HG03469 (cell line): ENCODE data around the gene PACSIN1.
"Not testable (repeated sequence)": the region's sequence is repeated elsewhere in the genome, so short reads cannot be mapped to it uniquely, and the experiment has no call there.

ENCODE experiments used
- ATAC-seq: cut with Tn5 transposase; IDR thresholded peaks from one replicate; pipeline ENCODE4 v1.9.1; 2021; ENCODE audit warnings: mild to moderate bottlenecking, moderate library complexity, moderate number of reproducible peaks; ENCODE audit not compliant: unreplicated experiment

PACSIN1 gene

GRCh38 chr6:34484391-34484790, 18.5 kb downstream of the PACSIN1 start:
- ATAC-seq: no peak

- ATAC-seq: no peak
Measured at GRCh38 chr6:34484899-34485298, 19.0 kb downstream of the PACSIN1 start.

GRCh38 chr6:34485321-34486060, 19.6 kb downstream of the PACSIN1 start:
- ATAC-seq: no peak

GRCh38 chr6:34486106-34486740, 20.3 kb downstream of the PACSIN1 start:
- ATAC-seq: no peak

- ATAC-seq: not testable (repeated sequence)
Measured at GRCh38 chr6:34486886-34487285, 21.0 kb downstream of the PACSIN1 start.

- no peak for ATAC-seq
Measured at GRCh38 chr6:34487536-34487935, 21.7 kb downstream of the PACSIN1 start.

- no peak for ATAC-seq
Measured at GRCh38 chr6:34489207-34489805, 23.4 kb downstream of the PACSIN1 start.

GRCh38 chr6:34490390-34491090, 24.7 kb downstream of the PACSIN1 start:
- ATAC-seq: no peak

GRCh38 chr6:34491091-34491430, 25.2 kb downstream of the PACSIN1 start:
- no peak for ATAC-seq

- ATAC-seq: no peak
Measured at GRCh38 chr6:34493344-34493743, 27.5 kb downstream of the PACSIN1 start.

- ATAC-seq: no peak
Measured at GRCh38 chr6:34494973-34495372, 29.1 kb downstream of the PACSIN1 start.

GRCh38 chr6:34496103-34496685, 30.3 kb downstream of the PACSIN1 start:
- ATAC-seq: no peak

GRCh38 chr6:34497411-34497810, 31.5 kb downstream of the PACSIN1 start:
- ATAC-seq: no peak

- no peak for ATAC-seq
Measured at GRCh38 chr6:34506718-34507117, 40.8 kb downstream of the PACSIN1 start.

GRCh38 chr6:34508425-34508824, 42.5 kb downstream of the PACSIN1 start:
- no peak for ATAC-seq

- ATAC-seq: no peak
Measured at GRCh38 chr6:34509782-34510181, 43.9 kb downstream of the PACSIN1 start.

GRCh38 chr6:34510299-34510698, 44.4 kb downstream of the PACSIN1 start:
- ATAC-seq: no peak

- no peak for ATAC-seq
Measured at GRCh38 chr6:34511214-34511914, 45.5 kb downstream of the PACSIN1 start.

- no peak for ATAC-seq
Measured at GRCh38 chr6:34511915-34512737, 46.2 kb downstream of the PACSIN1 start.

GRCh38 chr6:34512738-34513115, 46.9 kb downstream of the PACSIN1 start:
- no peak for ATAC-seq
